Measurements from ENCODE around the gene SCNN1A. TPM values are rescaled to one million over a fixed set of nuclear protein-coding genes. Genes with fewer than 3 reads are reported as not detected.
A peak's percentile ranks its signal among the peaks of the same experiment; 100 is the strongest.

The SCNN1A gene
- total and polyA plus RNA-seq, 2 donors (not counting 3 experiments of a cell fraction or from before 2014, with no cell fraction given): 0.12 to 0.18 TPM

DNA sequence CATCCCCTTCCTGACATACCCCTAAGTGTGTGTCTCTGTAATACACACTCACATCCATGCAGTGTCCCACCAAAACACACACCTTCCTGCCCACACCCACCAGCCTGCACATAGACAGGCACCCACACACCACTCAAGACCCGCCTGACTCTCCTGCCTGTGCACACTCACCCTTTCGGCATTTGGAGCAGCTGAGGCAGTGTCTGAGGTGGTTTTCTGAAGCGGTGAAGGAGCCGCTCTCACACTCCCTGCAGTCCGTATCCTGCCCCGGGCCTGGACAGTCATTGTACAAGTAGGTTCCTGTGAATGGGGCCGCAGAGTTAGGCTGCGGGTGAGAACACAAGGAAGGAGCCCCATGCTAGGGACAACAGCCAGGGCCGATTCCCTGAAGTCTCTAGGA, 41.8 kb downstream of the SCNN1A start:
- intact Hi-C loops (cut with micrococcal nuclease): no loop called here

More for the DNA sequence above, 41.8 kb downstream of the SCNN1A start:
- Histone ChIP-seq H3K27ac (ENCODE audit: insufficient read depth, low read depth, low read length) (no peak overlapping the region), H3K27me3 (ENCODE audit: control insufficient read depth in 2 of 2, insufficient read depth in 2 of 2, low read length in 2 of 2) (no peaks in the 10 kb centered on the region), H3K9me3 (replicated peaks; ENCODE audit: control insufficient read depth, insufficient read depth, low read length) (no peaks in the 10 kb centered on the region), H3K9ac (replicated peaks; ENCODE audit: extremely low read depth, insufficient read depth, low read length) (no peak overlapping the region), H3K79me2 (ENCODE audit: control insufficient read depth, insufficient read depth, low read length) (peaks cover 54% of the 10 kb centered on the region), H3K9me1 (replicated peaks; ENCODE audit: control insufficient read depth, extremely low read depth, insufficient read depth, low read length) (no peaks in the 10 kb centered on the region), H2AFZ (ENCODE audit: low read depth, low read length) (no peak overlapping the region), H3K4me3 (replicated peaks in 1 of 3; ENCODE audit: insufficient read depth in 1 of 3, low read depth in 1 of 3, low read length in 3 of 3) (no peak overlapping the region), H3K36me3 (ENCODE audit: control insufficient read depth in 2 of 2, extremely low read depth in 1 of 2, insufficient read depth in 2 of 2, low read length in 2 of 2) (peaks cover 29 to 43% of the 10 kb centered on the region in 2 experiments), H4K20me1 (replicated peaks; ENCODE audit: control insufficient read depth, extremely low read depth, insufficient read depth, low read length) (no peaks in the 10 kb centered on the region), H3K4me2 (ENCODE audit: insufficient read depth, low read length) (no peak overlapping the region), H3K4me1 (ENCODE audit: control insufficient read depth, extremely low read depth, insufficient read depth, low read length) (peaks cover 47% of the 10 kb centered on the region)
- BruUV-seq (replicated peaks): TSS peak; percentile 2
- TF ChIP-seq, protein P1, sequence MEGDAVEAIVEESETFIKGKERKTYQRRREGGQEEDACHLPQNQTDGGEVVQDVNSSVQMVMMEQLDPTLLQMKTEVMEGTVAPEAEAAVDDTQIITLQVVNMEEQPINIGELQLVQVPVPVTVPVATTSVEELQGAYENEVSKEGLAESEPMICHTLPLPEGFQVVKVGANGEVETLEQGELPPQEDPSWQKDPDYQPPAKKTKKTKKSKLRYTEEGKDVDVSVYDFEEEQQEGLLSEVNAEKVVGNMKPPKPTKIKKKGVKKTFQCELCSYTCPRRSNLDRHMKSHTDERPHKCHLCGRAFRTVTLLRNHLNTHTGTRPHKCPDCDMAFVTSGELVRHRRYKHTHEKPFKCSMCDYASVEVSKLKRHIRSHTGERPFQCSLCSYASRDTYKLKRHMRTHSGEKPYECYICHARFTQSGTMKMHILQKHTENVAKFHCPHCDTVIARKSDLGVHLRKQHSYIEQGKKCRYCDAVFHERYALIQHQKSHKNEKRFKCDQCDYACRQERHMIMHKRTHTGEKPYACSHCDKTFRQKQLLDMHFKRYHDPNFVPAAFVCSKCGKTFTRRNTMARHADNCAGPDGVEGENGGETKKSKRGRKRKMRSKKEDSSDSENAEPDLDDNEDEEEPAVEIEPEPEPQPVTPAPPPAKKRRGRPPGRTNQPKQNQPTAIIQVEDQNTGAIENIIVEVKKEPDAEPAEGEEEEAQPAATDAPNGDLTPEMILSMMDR (IDR thresholded peaks at IDR 0.05; ENCODE audit: extremely low read depth in 1 of 2, insufficient read depth in 1 of 2, low read depth in 1 of 2, low read length in 2 of 2): no peak
- TF ChIP-seq FOS (IDR thresholded peaks at IDR 0.05; ENCODE audit: borderline replicate concordance, insufficient read depth, low read length) (no peak), POLR2AphosphoS5 (IDR thresholded peaks at IDR 0.05; ENCODE audit: insufficient read depth, low read depth, low read length) (no peak), JUN (IDR thresholded peaks at IDR 0.05; ENCODE audit: borderline replicate concordance, insufficient read depth, insufficient read length, low read depth) (no peak), GATA2 (IDR thresholded peaks at IDR 0.05; ENCODE audit: insufficient read depth, insufficient read length, low read depth, low read length) (no peak), EZH2 (IDR thresholded peaks at IDR 0.05; ENCODE audit: borderline replicate concordance, low read depth, low read length, severe bottlenecking) (no peak), POLR2A (IDR thresholded peaks at IDR 0.05; ENCODE audit: low read depth, low read length) (no peak), MYC (IDR thresholded peaks at IDR 0.05; ENCODE audit: low read depth, low read length) (no peak)
- TF ChIP-seq, protein P2, sequence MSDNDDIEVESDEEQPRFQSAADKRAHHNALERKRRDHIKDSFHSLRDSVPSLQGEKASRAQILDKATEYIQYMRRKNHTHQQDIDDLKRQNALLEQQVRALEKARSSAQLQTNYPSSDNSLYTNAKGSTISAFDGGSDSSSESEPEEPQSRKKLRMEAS (IDR thresholded peaks at IDR 0.05; ENCODE audit: insufficient read depth, insufficient read length): no peak
- FAIRE-seq (no peak), DNase-seq (ENCODE audit: low read depth, low spot score) (no peak)
- POLR2A ChIA-PET: no interaction called here
- CTCF ChIA-PET: interaction anchor here (1.2 to 4.4 kb wide), 4 partner anchors 11 to 132 kb away, joined by 3 to 58 read pairs (median 20); no protein-coding TSS in a partner anchor
- dilution Hi-C loops (cut with MboI; ENCODE audit: extremely low pct_ligation_motif_present, low sequenced_read_pairs): no loop called here
